GM12878 (cell line): ENCODE measurements around the gene PHF3. TPM values are rescaled to one million over a fixed set of nuclear protein-coding genes. Genes with fewer than 3 reads are reported as not detected.

Experiments
- EGR1 ChIP-seq, 2 experiments: IDR thresholded peaks; 1 replicate in 1 of 2; 2 replicates in 1 of 2; pipeline ENCODE4 v1.6.1; 2011 to 2012; ENCODE audit warnings: low read depth in 2 of 2, low read length in 2 of 2, borderline replicate concordance in 1 of 2, mild to moderate bottlenecking in 1 of 2, moderate library complexity in 1 of 2
- EZH2 ChIP-seq: IDR thresholded peaks from 2 replicates; pipeline ENCODE4 v1.6.1; 2012; ENCODE audit warnings: low read depth, mild to moderate bottlenecking, control low read depth, inconsistent platforms, low read length, borderline replicate concordance; ENCODE audit not compliant: control insufficient read depth
- HDGF ChIP-seq: fragments of 450-650 bp; IDR thresholded peaks from 2 replicates; pipeline ENCODE4 v1.6.1; 2016; ENCODE audit warnings: antibody characterized with exemption
- RAD21 ChIP-seq: IDR thresholded peaks from 2 replicates; pipeline ENCODE4 v1.6.1; 2011; ENCODE audit warnings: mild to moderate bottlenecking, low read depth, low read length, moderate library complexity; ENCODE audit not compliant: insufficient read depth
- RAD51 ChIP-seq: fragments of 450-650 bp; IDR thresholded peaks from 2 replicates; pipeline ENCODE4 v1.6.1; 2016; ENCODE audit warnings: moderate library complexity, mild to moderate bottlenecking, inconsistent platforms
- RELA ChIP-seq: fragments of 450-650 bp; IDR thresholded peaks from 2 replicates; pipeline ENCODE4 v1.8.0; 2014; ENCODE audit warnings: borderline replicate concordance; ENCODE audit not compliant: partially characterized antibody
- TAF1 ChIP-seq: IDR thresholded peaks from 2 replicates; pipeline ENCODE4 v1.6.1; 2011; ENCODE audit warnings: mild to moderate bottlenecking, low read depth, low read length, borderline replicate concordance
- YBX1 ChIP-seq: fragments of 450-650 bp; IDR thresholded peaks from 2 replicates; pipeline ENCODE4 v1.6.1; 2016; ENCODE audit warnings: antibody characterized with exemption
- YY1 ChIP-seq: IDR thresholded peaks from 2 replicates; pipeline ENCODE4 v1.6.1; 2011; ENCODE audit warnings: low read depth, mild to moderate bottlenecking, low read length
- ZSCAN29 ChIP-seq: fragments of 450-650 bp; IDR thresholded peaks from 2 replicates; pipeline ENCODE4 v1.6.1; 2017; ENCODE audit warnings: mild to moderate bottlenecking, moderate library complexity
- polyA plus RNA-seq, 11 experiments: library from polyadenylated mRNA; depleted of rRNA in 4 of 11; unstranded in 6 of 11; stranded (reverse) in 5 of 11; fragments of >200 nt; fragmentation: Nextera tagmentation in 4 of 11; fragmentation: Illumina TruSeq in 1 of 11; extraction: Ambion mirVana in 4 of 11; extraction: Trizol in 1 of 11; gene quantifications; 1 replicate in 1 of 11; 2 replicates in 10 of 11; pipeline versions ENCODE4 v1.2.1 to v1.2.3, GENCODE V29; 2011 to 2016; ENCODE audit warnings: inconsistent platforms in 2 of 11, missing spikeins in 2 of 11, low read depth in 1 of 11
- total RNA-seq, 4 experiments: library from RNA; depleted of rRNA in 3 of 4; stranded (reverse); fragments of >200 nt in 3 of 4; fragmentation: Illumina TruSeq in 1 of 4; extraction: Trizol in 1 of 4; gene quantifications; 2 replicates each; pipeline versions ENCODE4 v1.2.1 to v1.2.3, GENCODE V29; 2013 to 2021
- TF ChIP-seq, protein P1 (sequence below): fragments of 450-650 bp; formaldehyde crosslinking; IDR thresholded peaks from 2 replicates; pipeline ENCODE4 v1.5.0; 2022; ENCODE audit warnings: mild to moderate bottlenecking, missing genetic modification characterization
- TF ChIP-seq, protein P2 (sequence below): IDR thresholded peaks from 2 replicates; pipeline ENCODE4 v1.6.1; 2012; ENCODE audit warnings: low read depth, low read length, improper control_type of control experiment
- TF ChIP-seq, protein P3 (sequence below): IDR thresholded peaks from 2 replicates; pipeline ENCODE4 v1.6.1; 2011; ENCODE audit warnings: borderline replicate concordance, low read depth, mild to moderate bottlenecking, moderate library complexity, mixed read lengths, low read length; ENCODE audit not compliant: insufficient read depth; ENCODE audit errors: extremely low read length

Gene PHF3
- total and polyA plus RNA-seq, 10 of the 15 experiments (the other 5 are each of a cell fraction or from before 2014, with no cell fraction given), result 8.3 to 61.5 (median 26.6) TPM

DNA sequence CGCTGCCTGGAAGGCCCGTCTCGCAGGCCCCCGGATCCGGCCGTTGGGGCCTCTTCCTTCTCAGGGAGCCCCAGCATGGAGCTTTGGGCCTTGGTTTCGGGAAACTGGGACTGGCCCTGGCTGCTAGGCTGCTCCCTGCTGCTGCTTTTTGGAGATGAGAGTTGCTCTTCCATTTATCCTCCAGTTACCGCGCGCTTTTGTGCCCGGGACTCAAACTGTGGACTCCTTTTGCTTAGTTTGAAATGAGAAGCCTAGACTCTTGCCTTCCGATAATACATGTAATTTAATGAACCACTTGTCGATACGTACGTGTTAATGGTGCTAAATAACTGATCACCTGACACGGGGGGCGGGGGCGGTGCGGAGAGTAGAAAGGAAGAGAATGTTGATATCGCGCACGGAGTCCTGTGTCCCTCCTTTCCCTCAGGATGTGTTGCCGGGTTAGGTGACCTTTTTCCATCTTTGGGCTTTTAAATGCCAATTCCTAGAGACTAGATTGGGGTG lies 968 bp downstream of the PHF3 start (continued):
- TF ChIP-seq EGR1 (IDR thresholded peaks at IDR 0.05; ENCODE audit: borderline replicate concordance in 1 of 2, low read depth in 2 of 2, low read length in 2 of 2) (peak in 1 of 2 experiments; percentile 92; a peak in 2 of 3 replicates), RAD21 (no peak), RELA (no peak), YBX1 (no peak), HDGF (no peak), RAD51 (peak; percentile 90), TAF1 (peak; percentile 26; the same call in 1 of the 2 replicates), EZH2 (no peak), ZSCAN29 (no peak), YY1 (0 out of 2 replicates have a peak, but pooled peaks have one; percentile 7)
- TF ChIP-seq, protein P1, sequence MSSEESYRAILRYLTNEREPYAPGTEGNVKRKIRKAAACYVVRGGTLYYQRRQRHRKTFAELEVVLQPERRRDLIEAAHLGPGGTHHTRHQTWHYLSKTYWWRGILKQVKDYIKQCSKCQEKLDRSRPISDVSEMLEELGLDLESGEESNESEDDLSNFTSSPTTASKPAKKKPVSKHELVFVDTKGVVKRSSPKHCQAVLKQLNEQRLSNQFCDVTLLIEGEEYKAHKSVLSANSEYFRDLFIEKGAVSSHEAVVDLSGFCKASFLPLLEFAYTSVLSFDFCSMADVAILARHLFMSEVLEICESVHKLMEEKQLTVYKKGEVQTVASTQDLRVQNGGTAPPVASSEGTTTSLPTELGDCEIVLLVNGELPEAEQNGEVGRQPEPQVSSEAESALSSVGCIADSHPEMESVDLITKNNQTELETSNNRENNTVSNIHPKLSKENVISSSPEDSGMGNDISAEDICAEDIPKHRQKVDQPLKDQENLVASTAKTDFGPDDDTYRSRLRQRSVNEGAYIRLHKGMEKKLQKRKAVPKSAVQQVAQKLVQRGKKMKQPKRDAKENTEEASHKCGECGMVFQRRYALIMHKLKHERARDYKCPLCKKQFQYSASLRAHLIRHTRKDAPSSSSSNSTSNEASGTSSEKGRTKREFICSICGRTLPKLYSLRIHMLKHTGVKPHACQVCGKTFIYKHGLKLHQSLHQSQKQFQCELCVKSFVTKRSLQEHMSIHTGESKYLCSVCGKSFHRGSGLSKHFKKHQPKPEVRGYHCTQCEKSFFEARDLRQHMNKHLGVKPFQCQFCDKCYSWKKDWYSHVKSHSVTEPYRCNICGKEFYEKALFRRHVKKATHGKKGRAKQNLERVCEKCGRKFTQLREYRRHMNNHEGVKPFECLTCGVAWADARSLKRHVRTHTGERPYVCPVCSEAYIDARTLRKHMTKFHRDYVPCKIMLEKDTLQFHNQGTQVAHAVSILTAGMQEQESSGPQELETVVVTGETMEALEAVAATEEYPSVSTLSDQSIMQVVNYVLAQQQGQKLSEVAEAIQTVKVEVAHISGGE (CRISPR knock-in tag), result no peak
- TF ChIP-seq, protein P2, sequence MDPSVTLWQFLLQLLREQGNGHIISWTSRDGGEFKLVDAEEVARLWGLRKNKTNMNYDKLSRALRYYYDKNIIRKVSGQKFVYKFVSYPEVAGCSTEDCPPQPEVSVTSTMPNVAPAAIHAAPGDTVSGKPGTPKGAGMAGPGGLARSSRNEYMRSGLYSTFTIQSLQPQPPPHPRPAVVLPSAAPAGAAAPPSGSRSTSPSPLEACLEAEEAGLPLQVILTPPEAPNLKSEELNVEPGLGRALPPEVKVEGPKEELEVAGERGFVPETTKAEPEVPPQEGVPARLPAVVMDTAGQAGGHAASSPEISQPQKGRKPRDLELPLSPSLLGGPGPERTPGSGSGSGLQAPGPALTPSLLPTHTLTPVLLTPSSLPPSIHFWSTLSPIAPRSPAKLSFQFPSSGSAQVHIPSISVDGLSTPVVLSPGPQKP, result no peak
- TF ChIP-seq, protein P3, sequence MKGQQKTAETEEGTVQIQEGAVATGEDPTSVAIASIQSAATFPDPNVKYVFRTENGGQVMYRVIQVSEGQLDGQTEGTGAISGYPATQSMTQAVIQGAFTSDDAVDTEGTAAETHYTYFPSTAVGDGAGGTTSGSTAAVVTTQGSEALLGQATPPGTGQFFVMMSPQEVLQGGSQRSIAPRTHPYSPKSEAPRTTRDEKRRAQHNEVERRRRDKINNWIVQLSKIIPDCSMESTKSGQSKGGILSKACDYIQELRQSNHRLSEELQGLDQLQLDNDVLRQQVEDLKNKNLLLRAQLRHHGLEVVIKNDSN, result peak; percentile 45
- TF ChIP-seq, all 136 proteins: peak for 11
